ENCODE data around the gene KDM2B.
A peak's percentile ranks its signal among the peaks of the same experiment; 100 is the strongest.

GRCh38 chr12:121626853-121627640, 46.2 kb upstream of the KDM2B start:
- peak in 1 of 2 experiments; percentile 27; a peak in 2 of 4 replicates for TF ChIP-seq CTCF (conservative IDR thresholded peaks at IDR 0.05; ENCODE audit: low read depth in 2 of 2)
- no peak for TF ChIP-seq EZH2 (IDR thresholded peaks at IDR 0.05; ENCODE audit: low read depth, unreplicated experiment)
- no peak for TF ChIP-seq REST (IDR thresholded peaks at IDR 0.05; ENCODE audit: unreplicated experiment)
- TF ChIP-seq CREB1 (CRISPR knock-in tag; IDR thresholded peaks at IDR 0.05; ENCODE audit: low read depth) = no peak
- no peak for TF ChIP-seq EZH2phosphoT487 (IDR thresholded peaks at IDR 0.05; ENCODE audit: unreplicated experiment)
- TF ChIP-seq POLR2AphosphoS5 (IDR thresholded peaks at IDR 0.05; ENCODE audit: low read depth) = peak; percentile 45; the same call in 1 of the 2 replicates
- TF ChIP-seq NANOG (IDR thresholded peaks at IDR 0.05; ENCODE audit: borderline replicate concordance) = no peak
- TF ChIP-seq ETS1 (IDR thresholded peaks at IDR 0.05) = no peak
- TF ChIP-seq ZNF331 (CRISPR knock-in tag; IDR thresholded peaks at IDR 0.05; ENCODE audit: low read depth) = no peak
- TF ChIP-seq JUNB (IDR thresholded peaks at IDR 0.05; ENCODE audit: unreplicated experiment) = no peak
- TF ChIP-seq ZNF114 (CRISPR knock-in tag; IDR thresholded peaks at IDR 0.05) = no peak
- TF ChIP-seq ZNF462 (CRISPR knock-in tag; IDR thresholded peaks at IDR 0.05) = no peak

All from GM23338 (cell line).